ENCODE results near the gene ATG12.

The ATG12 gene

DNA sequence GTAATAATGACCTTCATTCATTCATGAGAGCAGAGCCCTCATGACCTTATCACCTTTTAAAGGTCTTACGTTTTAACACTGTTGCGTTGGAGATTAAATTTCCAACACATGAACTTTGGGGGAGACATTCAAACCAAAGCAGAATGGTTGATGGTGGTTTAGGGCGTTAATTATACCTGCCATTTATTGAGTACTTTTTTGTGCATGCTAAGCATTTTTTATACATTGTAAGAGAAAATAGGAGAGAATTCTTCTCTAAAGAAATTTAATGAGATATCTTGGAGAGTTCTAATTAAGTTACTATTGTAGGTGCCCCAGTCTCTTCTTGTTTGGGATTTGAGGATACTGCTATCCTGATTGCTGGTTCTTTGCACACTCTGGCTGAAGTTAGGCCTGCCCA lies 12.8 kb upstream of the ATG12 start:
- peaks cover 10% of the 10 kb centered on the region for H3K4me1 ChIP-seq (ENCODE audit: insufficient read depth, low read length, poor library complexity, severe bottlenecking)
- TF ChIP-seq, protein P1, sequence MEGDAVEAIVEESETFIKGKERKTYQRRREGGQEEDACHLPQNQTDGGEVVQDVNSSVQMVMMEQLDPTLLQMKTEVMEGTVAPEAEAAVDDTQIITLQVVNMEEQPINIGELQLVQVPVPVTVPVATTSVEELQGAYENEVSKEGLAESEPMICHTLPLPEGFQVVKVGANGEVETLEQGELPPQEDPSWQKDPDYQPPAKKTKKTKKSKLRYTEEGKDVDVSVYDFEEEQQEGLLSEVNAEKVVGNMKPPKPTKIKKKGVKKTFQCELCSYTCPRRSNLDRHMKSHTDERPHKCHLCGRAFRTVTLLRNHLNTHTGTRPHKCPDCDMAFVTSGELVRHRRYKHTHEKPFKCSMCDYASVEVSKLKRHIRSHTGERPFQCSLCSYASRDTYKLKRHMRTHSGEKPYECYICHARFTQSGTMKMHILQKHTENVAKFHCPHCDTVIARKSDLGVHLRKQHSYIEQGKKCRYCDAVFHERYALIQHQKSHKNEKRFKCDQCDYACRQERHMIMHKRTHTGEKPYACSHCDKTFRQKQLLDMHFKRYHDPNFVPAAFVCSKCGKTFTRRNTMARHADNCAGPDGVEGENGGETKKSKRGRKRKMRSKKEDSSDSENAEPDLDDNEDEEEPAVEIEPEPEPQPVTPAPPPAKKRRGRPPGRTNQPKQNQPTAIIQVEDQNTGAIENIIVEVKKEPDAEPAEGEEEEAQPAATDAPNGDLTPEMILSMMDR (conservative IDR thresholded peaks at IDR 0.05; ENCODE audit: low read length): no peak
- TF ChIP-seq EZH2phosphoT487 (IDR thresholded peaks at IDR 0.05; ENCODE audit: borderline replicate concordance): no peak
- H3K9ac ChIP-seq (ENCODE audit: low read depth, low read length, poor library complexity, severe bottlenecking): no peak overlapping the region
- no peak overlapping the region for H3K4me3 ChIP-seq (ENCODE audit: low read length, poor library complexity, severe bottlenecking)
- H3K9me3 ChIP-seq (ENCODE audit: insufficient read depth, low read depth, low read length): no peaks in the 10 kb centered on the region
- no peaks in the 10 kb centered on the region for H3K27me3 ChIP-seq (ENCODE audit: insufficient read depth, low read length, poor library complexity, severe bottlenecking)
- H3K36me3 ChIP-seq (ENCODE audit: insufficient read depth, low read length): no peaks in the 10 kb centered on the region
- no peak overlapping the region for H2AFZ ChIP-seq (ENCODE audit: low read length)
- peaks cover 54% of the 10 kb centered on the region for H3K79me2 ChIP-seq (ENCODE audit: insufficient read depth, low read length)
- no peaks in the 10 kb centered on the region for H3F3A ChIP-seq (ENCODE audit: low read depth)
- peaks cover 12% of the 10 kb centered on the region for H4K20me1 ChIP-seq (ENCODE audit: insufficient read depth, low read length, poor library complexity, severe bottlenecking)
- no peaks in the 10 kb centered on the region for H3K9me2 ChIP-seq (replicated peaks; ENCODE audit: low read depth, low read length)
- no peak overlapping the region for H3K4me2 ChIP-seq (ENCODE audit: low read depth, low read length, poor library complexity, severe bottlenecking)

DNA sequence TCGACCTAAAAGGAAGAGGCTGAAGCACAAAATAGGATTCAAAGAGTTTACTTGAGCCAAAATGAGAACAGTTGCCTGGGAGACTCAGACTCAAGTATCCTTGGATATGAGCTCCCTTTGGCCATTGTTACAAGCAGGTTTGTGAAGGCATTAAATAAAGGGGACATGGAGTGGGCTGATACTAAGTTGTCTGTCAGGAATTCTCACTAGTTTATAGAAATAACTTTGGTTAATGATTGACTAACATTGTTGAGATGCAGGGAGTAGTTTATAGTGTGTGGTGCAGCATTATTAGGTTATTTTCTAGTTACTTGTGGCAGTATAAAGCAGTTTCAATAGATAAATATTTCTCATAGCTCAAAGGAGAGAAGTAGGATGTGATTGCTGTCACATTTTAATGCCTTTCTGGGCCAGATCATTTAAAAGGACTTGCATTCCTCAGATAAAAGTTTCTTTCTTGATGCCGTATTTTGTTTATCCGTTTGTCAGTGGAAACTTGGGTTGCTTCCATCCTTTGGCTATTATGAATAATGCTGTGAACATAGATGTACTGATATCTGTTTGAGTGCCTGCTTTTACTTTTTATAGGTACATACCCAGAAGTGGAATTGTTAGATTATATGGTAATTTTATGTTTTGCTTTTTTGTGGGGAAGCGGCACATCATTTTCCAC lies 9.5 kb upstream of the ATG12 start:
- Histone ChIP-seq H3K79me2 (ENCODE audit: insufficient read depth, low read length) (peaks cover 63% of the 10 kb centered on the region), H3K9ac (ENCODE audit: low read depth, low read length, poor library complexity, severe bottlenecking) (no peak overlapping the region), H3K9me2 (replicated peaks; ENCODE audit: low read depth, low read length) (no peaks in the 10 kb centered on the region), H2AFZ (ENCODE audit: low read length) (no peak overlapping the region), H4K20me1 (ENCODE audit: insufficient read depth, low read length, poor library complexity, severe bottlenecking) (peaks cover 19% of the 10 kb centered on the region), H3K4me2 (ENCODE audit: low read depth, low read length, poor library complexity, severe bottlenecking) (no peak overlapping the region), H3K4me1 (ENCODE audit: insufficient read depth, low read length, poor library complexity, severe bottlenecking) (peaks cover 22% of the 10 kb centered on the region), H3K9me3 (ENCODE audit: insufficient read depth, low read depth, low read length) (no peaks in the 10 kb centered on the region), H3K27me3 (ENCODE audit: insufficient read depth, low read length, poor library complexity, severe bottlenecking) (no peaks in the 10 kb centered on the region), H3K36me3 (ENCODE audit: insufficient read depth, low read length) (no peaks in the 10 kb centered on the region), H3K4me3 (ENCODE audit: low read length, poor library complexity, severe bottlenecking) (no peak overlapping the region), H3F3A (ENCODE audit: low read depth) (no peaks in the 10 kb centered on the region)
- TF ChIP-seq, protein P1 (conservative IDR thresholded peaks at IDR 0.05; ENCODE audit: low read length): no peak
- no peak for TF ChIP-seq EZH2phosphoT487 (IDR thresholded peaks at IDR 0.05; ENCODE audit: borderline replicate concordance)

GRCh38 chr5:115849258-115849798 lies 8.0 kb upstream of the ATG12 start:
- Histone ChIP-seq H3F3A (ENCODE audit: low read depth) (no peaks in the 10 kb centered on the region), H3K79me2 (ENCODE audit: insufficient read depth, low read length) (peaks cover 71% of the 10 kb centered on the region), H3K4me3 (ENCODE audit: low read length, poor library complexity, severe bottlenecking) (no peak overlapping the region), H3K27me3 (ENCODE audit: insufficient read depth, low read length, poor library complexity, severe bottlenecking) (no peaks in the 10 kb centered on the region), H3K9me2 (replicated peaks; ENCODE audit: low read depth, low read length) (no peaks in the 10 kb centered on the region), H2AFZ (ENCODE audit: low read length) (no peak overlapping the region), H3K9me3 (ENCODE audit: insufficient read depth, low read depth, low read length) (no peaks in the 10 kb centered on the region), H3K9ac (ENCODE audit: low read depth, low read length, poor library complexity, severe bottlenecking) (no peak overlapping the region), H3K4me2 (ENCODE audit: low read depth, low read length, poor library complexity, severe bottlenecking) (peak overlapping the region; percentile 16), H3K36me3 (ENCODE audit: insufficient read depth, low read length) (no peaks in the 10 kb centered on the region), H4K20me1 (ENCODE audit: insufficient read depth, low read length, poor library complexity, severe bottlenecking) (peaks cover 24% of the 10 kb centered on the region), H3K4me1 (ENCODE audit: insufficient read depth, low read length, poor library complexity, severe bottlenecking) (peaks cover 25% of the 10 kb centered on the region)
- TF ChIP-seq, protein P1 (conservative IDR thresholded peaks at IDR 0.05; ENCODE audit: low read length): no peak
- TF ChIP-seq EZH2phosphoT487 (IDR thresholded peaks at IDR 0.05; ENCODE audit: borderline replicate concordance): no peak
